Vagina (tissue), 2 donors: ENCODE measurements around the gene NYAP1.

Experiments used
- POLR2A ChIP-seq, 2 donors: fragments of 450-650 bp; IDR thresholded peaks; one replicate each; pipeline ENCODE4 v1.6.1; 2017; ENCODE audit warnings: antibody characterized with exemption in 2 of 2, mild to moderate bottlenecking in 2 of 2, moderate library complexity in 2 of 2
- POLR2AphosphoS5 ChIP-seq, 2 donors: sonication (generic); formaldehyde crosslinking; IDR thresholded peaks; one replicate each; pipeline ENCODE4 v1.9.0; 2017; ENCODE audit warnings: antibody characterized with exemption in 2 of 2, mild to moderate bottlenecking in 2 of 2, low read depth in 1 of 2; ENCODE audit not compliant: insufficient read depth in 1 of 2
- TF ChIP-seq, protein P1 (sequence below), 3 experiments: fragments of 450-650 bp in 2 of 3; fragments of 200-600 bp in 1 of 3; sonication (generic) in 1 of 3; IDR thresholded peaks; one replicate each; pipeline ENCODE4 v1.5.1; 2017 to 2019; ENCODE audit warnings: antibody characterized with exemption in 3 of 3, mild to moderate bottlenecking in 2 of 3, moderate library complexity in 2 of 3

DNA sequence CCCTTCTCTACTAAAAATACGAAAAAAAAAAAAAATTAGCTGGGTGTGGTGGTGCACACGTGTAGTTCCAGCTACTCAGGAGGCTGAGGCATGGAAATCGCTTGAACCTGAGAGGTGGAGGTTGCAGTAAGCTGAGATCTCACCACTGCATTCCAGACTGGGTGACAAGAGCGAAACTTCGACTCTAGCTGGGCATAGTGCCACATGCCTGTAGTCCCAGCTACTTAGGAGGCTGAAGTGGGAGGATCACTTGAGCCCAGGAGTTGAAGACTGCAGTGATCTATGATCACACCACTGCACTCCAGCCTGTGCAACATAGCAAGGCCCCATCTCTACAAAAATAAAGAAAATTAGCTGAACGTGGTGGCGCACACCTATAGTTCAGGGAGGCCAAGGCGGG, 18.4 kb upstream of the NYAP1 start:
- TF ChIP-seq, protein P1, sequence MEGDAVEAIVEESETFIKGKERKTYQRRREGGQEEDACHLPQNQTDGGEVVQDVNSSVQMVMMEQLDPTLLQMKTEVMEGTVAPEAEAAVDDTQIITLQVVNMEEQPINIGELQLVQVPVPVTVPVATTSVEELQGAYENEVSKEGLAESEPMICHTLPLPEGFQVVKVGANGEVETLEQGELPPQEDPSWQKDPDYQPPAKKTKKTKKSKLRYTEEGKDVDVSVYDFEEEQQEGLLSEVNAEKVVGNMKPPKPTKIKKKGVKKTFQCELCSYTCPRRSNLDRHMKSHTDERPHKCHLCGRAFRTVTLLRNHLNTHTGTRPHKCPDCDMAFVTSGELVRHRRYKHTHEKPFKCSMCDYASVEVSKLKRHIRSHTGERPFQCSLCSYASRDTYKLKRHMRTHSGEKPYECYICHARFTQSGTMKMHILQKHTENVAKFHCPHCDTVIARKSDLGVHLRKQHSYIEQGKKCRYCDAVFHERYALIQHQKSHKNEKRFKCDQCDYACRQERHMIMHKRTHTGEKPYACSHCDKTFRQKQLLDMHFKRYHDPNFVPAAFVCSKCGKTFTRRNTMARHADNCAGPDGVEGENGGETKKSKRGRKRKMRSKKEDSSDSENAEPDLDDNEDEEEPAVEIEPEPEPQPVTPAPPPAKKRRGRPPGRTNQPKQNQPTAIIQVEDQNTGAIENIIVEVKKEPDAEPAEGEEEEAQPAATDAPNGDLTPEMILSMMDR (IDR thresholded peaks at IDR 0.05), result no peak
- TF ChIP-seq POLR2AphosphoS5 (IDR thresholded peaks at IDR 0.05; ENCODE audit: insufficient read depth in 1 of 2, low read depth in 1 of 2), result no peak
- no peak for TF ChIP-seq POLR2A (IDR thresholded peaks at IDR 0.05)
